ENCODE measurements around the gene FOSB.
A peak's percentile ranks its signal among the peaks of the same experiment; 100 is the strongest.

FOSB gene

DNA sequence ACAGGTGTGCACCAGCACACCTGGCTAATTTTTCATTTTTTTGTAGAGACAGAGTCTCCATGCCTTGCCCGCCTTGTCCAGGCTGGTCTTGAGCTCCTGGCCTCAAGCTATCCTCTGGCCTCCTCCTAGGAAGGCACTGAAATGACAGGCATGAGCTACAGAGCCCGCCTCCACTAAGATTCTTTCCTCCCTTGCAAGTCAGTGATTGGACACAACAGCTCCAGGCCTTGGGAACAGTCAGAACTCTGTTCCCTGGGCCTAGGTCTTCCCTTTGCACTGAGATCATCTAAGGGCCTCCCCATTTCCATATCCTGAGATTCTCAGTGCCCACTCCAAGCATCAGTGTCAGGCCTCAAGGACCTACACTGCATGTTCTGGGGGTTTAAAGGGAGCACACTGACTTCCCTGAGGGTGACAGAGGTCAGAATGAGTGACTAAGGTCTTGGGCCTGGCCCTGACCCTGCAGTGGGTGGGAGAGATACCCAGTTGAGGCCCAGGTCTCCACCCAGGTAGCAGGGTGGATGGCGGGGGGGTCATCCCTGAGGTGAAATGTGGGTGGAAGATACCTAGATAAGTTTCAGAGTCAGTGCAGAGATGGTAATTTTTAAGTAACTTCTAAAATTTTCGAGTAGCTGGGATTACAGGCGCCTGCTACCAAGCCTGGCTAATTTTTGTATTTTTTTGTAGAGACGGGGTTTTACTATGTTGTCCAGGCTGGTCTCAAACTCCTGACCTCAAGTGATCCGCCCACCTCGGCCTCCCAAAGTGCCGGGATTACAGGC, 26.7 kb upstream of the FOSB start:
- DNase-seq (ENCODE audit: insufficient read length, low spot score) (no peak), FAIRE-seq (no peak)

GRCh38 chr19:45442408-45442777, 25.4 kb upstream of the FOSB start:
- FAIRE-seq (no peak), DNase-seq (ENCODE audit: insufficient read length, low spot score) (no peak)

GRCh38 chr19:45442778-45443461, 24.9 kb upstream of the FOSB start:
- DNase-seq (ENCODE audit: insufficient read length, low spot score) (no peak), FAIRE-seq (no peak)

DNA sequence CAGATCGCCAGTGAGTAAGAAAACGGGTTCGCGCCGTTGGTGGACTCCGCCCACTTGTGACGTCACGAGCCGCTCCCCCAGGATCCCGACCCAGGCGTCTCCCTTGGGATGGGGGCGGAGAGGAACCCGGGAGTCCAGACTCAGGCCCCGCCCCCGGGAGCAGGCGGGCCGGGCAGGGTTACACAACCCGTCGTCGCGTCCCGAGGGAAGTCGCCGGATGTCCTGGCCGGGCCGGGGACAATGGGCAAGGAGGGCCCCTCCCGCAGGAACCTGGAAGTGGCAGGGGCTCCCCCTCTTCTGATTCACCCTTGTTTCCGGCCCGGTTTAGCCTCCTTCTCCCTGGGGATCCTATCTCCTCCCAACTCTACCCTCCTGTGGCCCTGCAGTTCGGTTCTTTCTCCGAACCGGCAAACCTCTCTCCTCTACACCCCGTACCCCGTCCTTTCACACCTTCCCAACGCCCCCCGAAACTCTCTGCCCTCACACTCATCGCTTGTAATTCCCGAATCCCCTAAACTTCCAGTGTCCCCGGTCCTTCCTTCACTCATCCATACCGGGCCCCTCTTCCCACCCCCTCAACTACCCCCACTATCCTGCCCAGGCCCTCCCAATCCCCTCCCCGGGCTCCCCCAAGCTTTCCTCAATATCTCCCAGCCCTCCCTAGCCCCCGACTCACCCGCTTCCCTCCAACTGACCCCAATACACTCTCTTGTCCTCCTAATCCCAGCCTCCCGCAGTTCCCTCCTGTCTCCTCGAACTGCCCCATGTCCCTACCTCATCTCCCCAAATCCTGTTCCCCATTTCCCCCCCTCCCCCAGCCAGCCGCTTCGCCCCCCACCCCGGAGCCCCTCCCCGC, 24.1 kb upstream of the FOSB start:
- FAIRE-seq (no peak), DNase-seq (ENCODE audit: insufficient read length, low spot score) (peak; percentile 95)

GRCh38 chr19:45444318-45445041, 23.3 kb upstream of the FOSB start:
- no peak for FAIRE-seq
- DNase-seq (ENCODE audit: insufficient read length, low spot score), result peak; percentile 72

DNA sequence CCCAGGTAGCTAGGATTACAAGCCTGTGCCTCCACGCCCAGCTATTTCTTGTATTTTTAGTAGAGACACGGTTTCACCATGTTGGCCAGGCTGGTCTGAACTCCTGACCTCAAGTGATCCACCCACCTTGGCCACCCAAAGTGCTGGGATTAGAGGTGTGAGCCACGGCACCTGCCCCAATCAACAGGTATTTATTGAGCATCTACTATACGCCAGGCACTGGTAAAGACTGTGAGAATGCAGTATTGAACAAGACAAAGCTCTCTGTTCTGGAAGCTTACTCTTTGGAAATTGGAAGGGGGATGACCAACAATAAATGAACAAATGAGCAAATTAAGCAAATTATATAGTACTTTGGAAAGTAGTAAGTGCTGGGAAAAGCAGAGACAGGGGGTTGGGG, 22.7 kb upstream of the FOSB start:
- FAIRE-seq (no peak), DNase-seq (ENCODE audit: insufficient read length, low spot score) (no peak)

DNA sequence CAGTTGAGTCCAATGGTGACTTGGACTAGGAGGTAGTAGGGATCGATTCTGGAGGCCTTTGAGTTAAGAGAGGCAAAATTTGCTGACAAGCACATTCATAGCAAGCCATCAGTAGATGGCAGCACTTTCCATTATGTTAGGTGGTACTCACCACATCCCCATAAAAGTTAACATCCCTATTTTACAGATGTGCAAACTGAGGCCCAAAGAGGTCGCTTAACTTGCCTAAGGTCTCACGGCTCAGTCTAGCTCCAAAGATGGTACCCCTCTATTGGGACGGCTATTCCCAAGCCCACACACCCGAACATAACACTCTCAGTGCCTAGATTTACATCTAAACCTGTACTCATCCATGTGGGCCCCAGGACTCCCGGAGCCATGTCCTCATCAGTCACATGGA, 21.5 kb upstream of the FOSB start:
- FAIRE-seq (no peak), DNase-seq (ENCODE audit: insufficient read length, low spot score) (no peak)

DNA sequence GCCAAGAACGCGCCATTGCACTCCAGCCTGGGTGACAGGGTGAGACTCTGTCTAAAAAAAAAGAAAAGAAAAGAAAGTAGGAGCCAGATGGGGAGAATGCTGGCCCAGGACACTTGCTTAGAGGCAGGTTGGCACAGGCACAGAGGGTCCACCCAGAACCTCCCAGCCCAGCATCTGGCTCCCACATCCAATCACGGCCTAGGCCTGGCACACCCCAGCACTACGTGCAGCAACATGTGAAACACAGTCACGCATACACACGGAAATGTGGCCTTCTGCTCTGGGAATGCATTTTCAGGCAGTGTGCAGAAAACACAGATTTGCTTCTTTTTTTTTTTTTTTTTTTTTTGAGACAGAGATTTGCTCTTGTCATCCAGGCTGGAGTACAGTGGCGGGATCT, 20.9 kb upstream of the FOSB start:
- DNase-seq (ENCODE audit: insufficient read length, low spot score) (no peak), FAIRE-seq (no peak)

- DNase-seq (ENCODE audit: insufficient read length, low spot score) (no peak), FAIRE-seq (no peak)
Measured at GRCh38 chr19:45448425-45448756, 19.4 kb upstream of the FOSB start.

DNA sequence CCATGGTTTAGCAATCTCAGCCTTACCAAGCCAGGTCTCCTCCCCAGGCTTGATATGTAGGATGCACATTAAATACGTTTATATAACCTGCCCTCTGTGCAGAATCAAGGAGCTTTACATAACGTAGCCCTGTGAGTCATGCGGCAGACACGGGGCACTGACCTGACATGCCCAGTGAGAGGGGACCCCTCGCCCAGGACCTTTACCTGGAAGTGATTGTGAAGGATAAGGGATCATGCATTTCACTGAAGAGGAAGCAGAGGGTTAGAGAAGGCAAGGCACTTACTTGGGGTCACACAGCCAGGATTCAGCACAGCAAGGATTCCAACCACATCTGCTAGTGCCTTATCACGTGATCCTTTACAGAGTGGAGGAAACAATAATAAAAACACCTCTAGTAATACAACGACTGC, 18.9 kb upstream of the FOSB start:
- no peak for FAIRE-seq
- DNase-seq (ENCODE audit: insufficient read length, low spot score), result no peak

DNA sequence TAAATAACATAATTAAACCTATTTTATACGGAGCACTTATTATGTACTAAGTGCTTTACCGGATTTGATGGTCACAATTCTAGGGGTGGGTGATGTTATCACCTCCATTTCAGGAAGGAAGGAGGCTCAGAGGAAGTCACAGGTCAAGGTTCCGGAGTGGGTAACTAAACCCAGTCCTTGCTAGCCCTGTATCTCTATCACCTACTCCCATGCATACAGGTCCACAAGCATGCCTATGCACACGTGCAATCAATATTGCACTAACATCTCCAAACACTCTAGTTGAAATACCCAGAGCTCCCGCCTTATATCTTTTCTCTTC, 17.8 kb upstream of the FOSB start:
- FAIRE-seq (no peak), DNase-seq (ENCODE audit: insufficient read length, low spot score) (no peak)

DNA sequence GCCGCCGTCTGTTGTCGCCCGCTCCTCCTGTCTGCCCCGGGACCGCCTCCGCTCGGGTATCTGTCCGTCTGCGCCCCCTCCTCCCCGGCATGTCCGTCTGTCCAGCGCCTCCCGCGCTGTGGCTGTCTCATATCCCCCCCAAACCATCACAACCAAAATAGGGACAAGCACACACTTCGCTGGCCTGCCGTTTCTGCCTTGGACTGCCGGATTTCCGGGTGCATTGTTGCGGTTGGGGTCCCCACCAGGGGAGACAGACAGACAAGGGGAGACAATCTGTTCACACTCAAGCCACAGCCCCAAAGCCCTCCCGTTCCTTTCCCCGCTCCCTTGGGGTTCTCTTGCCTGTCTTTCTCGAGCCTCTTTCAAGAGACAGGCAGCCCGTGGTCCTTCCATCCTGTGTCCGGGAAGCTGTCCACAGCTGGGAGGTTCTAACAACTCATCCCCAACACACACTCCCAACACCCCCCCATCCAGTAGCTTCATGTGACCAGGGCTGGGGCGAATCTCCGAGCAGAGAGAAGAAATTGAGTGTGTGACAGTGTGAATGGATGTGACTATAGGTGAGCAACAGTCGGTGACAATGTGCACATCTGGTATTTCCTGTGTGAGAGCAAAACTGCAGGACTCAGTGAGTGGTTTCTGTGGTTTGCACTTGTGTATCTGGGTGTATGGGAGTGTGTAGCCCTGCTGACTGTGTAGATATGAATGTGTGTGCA, 16.5 kb upstream of the FOSB start:
- FAIRE-seq (no peak), DNase-seq (ENCODE audit: insufficient read length, low spot score) (no peak)

GRCh38 chr19:45451850-45452387, 15.9 kb upstream of the FOSB start:
- no peak for FAIRE-seq
- no peak for DNase-seq (ENCODE audit: insufficient read length, low spot score)

DNA sequence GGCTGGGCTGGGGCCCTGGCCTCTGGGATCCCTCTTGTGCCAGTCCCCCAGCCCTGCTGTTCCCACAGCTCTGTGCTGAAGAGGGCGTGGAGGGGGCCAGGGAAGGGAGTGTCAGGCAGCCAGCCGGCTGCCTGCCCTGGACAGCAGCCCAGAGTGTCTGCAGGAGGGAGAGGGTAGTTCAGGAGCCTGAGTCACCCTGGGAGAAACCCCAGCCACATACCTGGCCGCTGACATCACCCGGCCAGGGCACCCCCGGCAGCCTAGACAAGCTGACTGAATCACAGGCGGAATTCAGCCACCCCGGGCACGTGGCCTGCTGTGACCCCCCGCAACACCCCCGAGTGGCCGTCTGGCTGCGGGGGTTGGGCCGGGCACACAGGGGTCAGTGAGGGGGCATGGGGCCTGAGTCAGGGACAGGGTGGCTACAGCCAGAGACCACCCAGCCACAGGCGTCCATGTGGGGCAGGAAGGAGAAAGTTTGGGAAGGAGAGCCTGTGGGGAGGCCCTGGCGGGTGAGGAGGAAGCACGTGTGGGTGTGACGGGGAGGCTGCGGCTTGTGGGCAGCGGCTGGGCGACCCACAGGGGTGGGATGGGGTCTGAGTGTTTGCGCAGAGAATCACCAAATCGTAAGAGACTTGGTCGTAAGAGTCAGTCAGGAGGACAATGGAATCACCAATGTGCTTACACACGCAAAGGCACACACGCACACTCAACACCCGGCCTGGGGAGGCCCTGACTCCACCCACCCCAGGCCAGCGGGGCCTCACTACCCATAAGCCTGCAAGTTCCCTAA, 11.9 kb upstream of the FOSB start:
- DNase-seq (ENCODE audit: insufficient read length, low spot score) (peak; percentile 94), FAIRE-seq (peak; percentile 93)

GRCh38 chr19:45456500-45456815, 11.3 kb upstream of the FOSB start:
- DNase-seq (ENCODE audit: insufficient read length, low spot score) (no peak), FAIRE-seq (no peak)

GRCh38 chr19:45457776-45458175, 10.0 kb upstream of the FOSB start:
- DNase-seq (ENCODE audit: insufficient read length, low spot score) (no peak), FAIRE-seq (no peak)

- no peak for DNase-seq (ENCODE audit: insufficient read length, low spot score)
- no peak for FAIRE-seq
Measured at GRCh38 chr19:45460807-45461347, 6.9 kb upstream of the FOSB start.

DNA sequence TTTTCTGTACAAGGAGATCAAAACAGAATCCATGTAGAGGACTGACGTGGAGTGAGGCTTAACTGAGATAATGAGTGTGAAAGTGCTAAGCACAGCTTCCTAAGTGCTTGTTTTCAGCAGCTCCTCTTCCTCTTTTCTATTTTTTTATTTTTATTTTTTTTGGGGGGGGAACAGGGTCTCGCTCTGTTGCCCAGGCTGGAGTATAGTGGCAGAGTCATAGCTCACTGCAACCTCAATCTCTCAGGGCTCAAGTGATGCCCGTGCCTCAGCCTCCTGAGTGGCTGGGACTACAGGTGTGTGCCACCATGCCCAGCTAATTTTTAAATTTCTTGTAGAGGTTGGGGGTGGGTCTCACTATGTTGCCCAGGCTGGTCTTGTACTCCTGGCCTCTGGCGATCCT, 5.6 kb upstream of the FOSB start:
- DNase-seq (ENCODE audit: insufficient read length, low spot score) (no peak), FAIRE-seq (no peak)

GRCh38 chr19:45463241-45463640, 4.6 kb upstream of the FOSB start:
- FAIRE-seq (no peak), DNase-seq (ENCODE audit: insufficient read length, low spot score) (no peak)
